Mesothelial cell of epicardium (in vitro differentiated cells): Measurements from ENCODE around the gene GGA1. TPM values are rescaled to one million over a fixed set of nuclear protein-coding genes. Genes with fewer than 3 reads are reported as not detected.
"Not testable (repeated sequence)": the region's sequence is repeated elsewhere in the genome, so short reads cannot be mapped to it uniquely, and the experiment has no call there.

ENCODE experiments used
- DNase-seq, 2 experiments: peaks; one replicate each; pipeline ENCODE4 v3.0.0; 2021; ENCODE audit warnings: low spot score in 2 of 2; ENCODE audit not compliant: unreplicated experiment in 2 of 2
- H3K27ac Mint-ChIP-seq: 2 replicates; pipeline ENCODE4 v1.8.0; 2021; ENCODE audit warnings: mixed read lengths
- H3K27me3 Mint-ChIP-seq: 2 replicates; pipeline ENCODE4 v1.8.0; 2021; ENCODE audit warnings: low read depth, mixed read lengths
- H3K36me3 Mint-ChIP-seq: 2 replicates; pipeline ENCODE4 v1.8.0; 2021; ENCODE audit warnings: mixed read lengths
- H3K4me1 Mint-ChIP-seq: 2 replicates; pipeline ENCODE4 v1.8.0; 2021; ENCODE audit warnings: mixed read lengths
- H3K4me3 Mint-ChIP-seq: 2 replicates; pipeline ENCODE4 v1.8.0; 2021; ENCODE audit warnings: mild to moderate bottlenecking, moderate library complexity, mixed read lengths
- H3K9me3 Mint-ChIP-seq: 2 replicates; pipeline ENCODE4 v1.8.0; 2021; ENCODE audit warnings: mixed read lengths
- total RNA-seq: library from RNA; stranded (reverse); gene quantifications from 3 replicates; pipeline ENCODE4 v1.2.1, GENCODE V29; 2021
- TF ChIP-seq, protein P1 (sequence below): fragments of 200-600 bp; sonication (generic); IDR thresholded peaks from one replicate; pipeline ENCODE4 v1.5.0; 2021; ENCODE audit warnings: antibody characterized with exemption; ENCODE audit not compliant: unreplicated experiment

The GGA1 gene
- total RNA-seq, 1 donor from 2014 or later: 107 TPM

DNA sequence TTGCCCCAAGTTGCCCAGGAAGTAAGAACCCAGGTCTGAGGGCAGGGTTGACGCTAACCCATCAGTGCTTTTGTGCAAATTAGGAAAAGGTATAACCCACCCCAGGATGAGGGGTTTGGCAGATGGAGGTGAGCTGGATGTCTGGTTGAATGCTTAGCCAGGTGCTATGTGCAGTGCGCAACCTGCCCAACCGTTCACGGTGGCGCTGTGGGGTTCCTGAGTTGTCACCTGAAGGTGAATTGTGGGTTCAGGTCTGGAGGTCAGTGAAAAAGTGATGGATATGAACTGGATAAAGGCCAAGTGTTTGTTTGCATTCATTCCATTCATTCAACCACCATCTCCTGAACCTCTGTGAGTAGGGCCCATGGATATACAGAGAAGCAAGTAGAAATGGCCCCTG is 14.4 kb upstream of the GGA1 start:
- H3K27ac Mint-ChIP-seq: no peak overlapping the region
- H3K9me3 Mint-ChIP-seq: no peaks in the 10 kb centered on the region
- TF ChIP-seq, protein P1, sequence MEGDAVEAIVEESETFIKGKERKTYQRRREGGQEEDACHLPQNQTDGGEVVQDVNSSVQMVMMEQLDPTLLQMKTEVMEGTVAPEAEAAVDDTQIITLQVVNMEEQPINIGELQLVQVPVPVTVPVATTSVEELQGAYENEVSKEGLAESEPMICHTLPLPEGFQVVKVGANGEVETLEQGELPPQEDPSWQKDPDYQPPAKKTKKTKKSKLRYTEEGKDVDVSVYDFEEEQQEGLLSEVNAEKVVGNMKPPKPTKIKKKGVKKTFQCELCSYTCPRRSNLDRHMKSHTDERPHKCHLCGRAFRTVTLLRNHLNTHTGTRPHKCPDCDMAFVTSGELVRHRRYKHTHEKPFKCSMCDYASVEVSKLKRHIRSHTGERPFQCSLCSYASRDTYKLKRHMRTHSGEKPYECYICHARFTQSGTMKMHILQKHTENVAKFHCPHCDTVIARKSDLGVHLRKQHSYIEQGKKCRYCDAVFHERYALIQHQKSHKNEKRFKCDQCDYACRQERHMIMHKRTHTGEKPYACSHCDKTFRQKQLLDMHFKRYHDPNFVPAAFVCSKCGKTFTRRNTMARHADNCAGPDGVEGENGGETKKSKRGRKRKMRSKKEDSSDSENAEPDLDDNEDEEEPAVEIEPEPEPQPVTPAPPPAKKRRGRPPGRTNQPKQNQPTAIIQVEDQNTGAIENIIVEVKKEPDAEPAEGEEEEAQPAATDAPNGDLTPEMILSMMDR: no peak

DNA sequence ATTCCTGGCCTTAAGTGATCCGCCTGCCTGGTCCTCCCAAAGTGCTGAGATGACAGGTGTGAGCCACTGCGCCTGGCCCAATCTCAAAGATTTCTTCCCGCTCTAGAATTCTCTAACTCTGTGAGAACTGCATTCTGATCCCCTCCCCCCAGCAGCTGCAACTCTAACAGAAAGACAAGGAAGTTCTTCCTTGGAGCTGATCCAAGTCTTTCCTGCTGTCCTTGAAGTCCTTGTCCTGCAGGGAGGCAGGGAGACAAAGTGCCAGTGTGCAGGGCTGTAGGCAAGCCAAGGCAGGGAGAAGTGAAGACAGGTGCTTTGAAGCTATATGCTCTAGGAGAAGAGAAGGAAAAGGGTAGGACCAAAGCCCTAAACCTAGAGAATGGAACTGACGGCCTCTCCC is 9.5 kb upstream of the GGA1 start:
- H3K36me3 Mint-ChIP-seq: no peaks in the 10 kb centered on the region
- no peak overlapping the region for H3K27ac Mint-ChIP-seq
- H3K4me1 Mint-ChIP-seq: peaks cover 18% of the 10 kb centered on the region
- H3K9me3 Mint-ChIP-seq: no peaks in the 10 kb centered on the region
- no peaks in the 10 kb centered on the region for H3K27me3 Mint-ChIP-seq
- no peak for DNase-seq
- TF ChIP-seq, protein P1: no peak
- no peak overlapping the region for H3K4me3 Mint-ChIP-seq

More for the DNA sequence above, 14.4 kb upstream of the GGA1 start:
- H3K36me3 Mint-ChIP-seq: no peaks in the 10 kb centered on the region
- no peaks in the 10 kb centered on the region for H3K27me3 Mint-ChIP-seq
- H3K4me3 Mint-ChIP-seq: no peak overlapping the region
- no peak for DNase-seq
- peaks cover 4% of the 10 kb centered on the region for H3K4me1 Mint-ChIP-seq

DNA sequence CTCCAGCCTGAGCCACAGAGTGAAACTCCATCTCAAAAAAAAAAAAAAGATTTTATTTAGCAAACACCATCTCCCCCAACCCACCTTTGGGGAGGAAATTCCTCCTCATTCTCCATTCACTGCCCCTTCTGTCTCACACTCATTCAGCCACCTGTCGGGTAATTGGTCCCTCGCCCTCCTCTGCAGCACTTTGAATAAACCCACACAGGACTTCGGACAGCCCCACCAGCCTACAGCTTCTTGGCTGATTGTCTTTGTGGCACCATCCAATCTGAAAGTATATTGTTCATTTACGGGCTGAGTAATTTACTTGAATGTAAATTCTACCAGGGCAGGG is 7.5 kb upstream of the GGA1 start:
- H3K36me3 Mint-ChIP-seq: no peaks in the 10 kb centered on the region
- peaks cover 28% of the 10 kb centered on the region for H3K4me1 Mint-ChIP-seq
- H3K27me3 Mint-ChIP-seq: no peaks in the 10 kb centered on the region
- no peak for DNase-seq
- no peaks in the 10 kb centered on the region for H3K9me3 Mint-ChIP-seq
- TF ChIP-seq, protein P1: no peak
- no peak overlapping the region for H3K27ac Mint-ChIP-seq
- no peak overlapping the region for H3K4me3 Mint-ChIP-seq

DNA sequence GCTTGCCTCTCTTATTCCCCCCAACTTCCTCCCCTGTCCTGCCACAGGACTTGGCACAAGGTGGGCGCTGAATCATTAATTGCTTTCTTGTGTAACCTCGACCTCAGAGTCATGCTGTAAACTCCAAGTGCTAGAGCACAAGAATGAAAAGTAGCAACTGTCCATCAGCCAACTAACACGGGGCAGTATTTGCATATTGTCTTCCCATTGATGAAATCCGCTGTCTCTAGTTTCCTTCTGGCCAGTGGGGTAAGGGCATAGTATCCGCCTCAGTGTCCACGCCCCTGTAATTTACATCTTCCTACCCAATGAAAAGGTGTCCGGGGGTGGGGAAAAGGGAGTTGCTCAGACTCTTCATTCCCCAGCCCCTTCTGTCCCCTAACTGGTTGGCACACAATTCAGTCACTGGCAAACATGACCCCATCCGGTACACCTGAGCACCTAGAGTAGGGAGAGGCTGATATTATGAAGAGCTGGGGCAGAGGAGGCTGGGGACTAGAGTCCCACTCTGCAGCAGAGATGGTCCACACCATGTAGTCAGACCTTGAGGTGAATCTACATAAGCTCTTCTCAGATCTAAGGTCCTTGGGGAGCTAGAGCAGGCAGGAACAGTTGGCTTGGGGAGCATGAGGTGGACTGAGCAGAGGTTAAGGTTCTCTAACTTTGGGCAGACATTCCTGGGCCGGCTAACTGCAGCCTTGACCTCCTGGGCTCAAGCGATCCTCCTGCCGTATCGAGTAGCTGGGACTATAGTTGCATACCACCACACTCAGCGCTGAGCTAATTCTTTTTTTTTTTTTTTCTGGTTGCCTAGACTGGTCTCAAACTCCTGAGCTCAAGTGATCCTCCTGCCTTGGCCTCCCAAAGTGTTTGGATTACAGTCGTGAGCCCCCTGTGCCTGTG is 6.8 kb upstream of the GGA1 start:
- Mint-ChIP-seq H3K4me3 (no peak overlapping the region), H3K36me3 (no peaks in the 10 kb centered on the region), H3K4me1 (peaks cover 29% of the 10 kb centered on the region), H3K27me3 (no peaks in the 10 kb centered on the region), H3K27ac (no peak overlapping the region), H3K9me3 (no peaks in the 10 kb centered on the region)
- TF ChIP-seq, protein P1: no peak
- DNase-seq: no peak

- H3K4me3 Mint-ChIP-seq, H3K9me3 Mint-ChIP-seq, H3K36me3 Mint-ChIP-seq, H3K27me3 Mint-ChIP-seq, DNase-seq: not testable (repeated sequence)
- Mint-ChIP-seq H3K4me1 (peaks cover 37% of the 10 kb centered on the region), H3K27ac (peak overlapping the region; percentile 54)
Measured at GRCh38 chr22:37602546-37603277, 5.9 kb upstream of the GGA1 start.

DNA sequence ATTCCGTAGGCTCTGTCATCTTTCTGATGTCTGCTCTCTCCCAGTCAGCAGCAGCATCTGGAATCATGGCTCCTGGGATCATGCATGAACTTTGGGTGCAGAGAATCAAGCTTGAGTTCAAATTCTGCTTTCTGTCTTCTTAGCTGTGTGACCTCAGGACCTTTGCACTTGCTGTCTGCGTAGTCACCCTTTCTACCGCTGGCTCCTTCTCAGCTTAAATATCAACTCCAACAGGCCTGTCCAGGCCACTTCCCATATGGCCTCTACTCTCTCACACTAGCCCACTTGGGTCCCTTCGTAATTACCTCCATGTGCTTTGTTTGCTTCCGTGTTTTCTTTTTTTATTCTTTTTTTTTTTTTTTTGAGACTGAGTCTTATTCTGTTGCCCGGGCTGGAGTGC is 4.6 kb upstream of the GGA1 start:
- H3K27ac Mint-ChIP-seq: no peak overlapping the region
- TF ChIP-seq, protein P1: no peak
- no peak overlapping the region for H3K4me3 Mint-ChIP-seq
- H3K4me1 Mint-ChIP-seq: peaks cover 42% of the 10 kb centered on the region
- no peaks in the 10 kb centered on the region for H3K27me3 Mint-ChIP-seq
- no peak for DNase-seq
- H3K9me3 Mint-ChIP-seq: no peaks in the 10 kb centered on the region
- no peaks in the 10 kb centered on the region for H3K36me3 Mint-ChIP-seq
